Measurements from ENCODE around the gene SMAD3.
A peak's percentile ranks its signal among the peaks of the same experiment; 100 is the strongest.

The SMAD3 gene

DNA sequence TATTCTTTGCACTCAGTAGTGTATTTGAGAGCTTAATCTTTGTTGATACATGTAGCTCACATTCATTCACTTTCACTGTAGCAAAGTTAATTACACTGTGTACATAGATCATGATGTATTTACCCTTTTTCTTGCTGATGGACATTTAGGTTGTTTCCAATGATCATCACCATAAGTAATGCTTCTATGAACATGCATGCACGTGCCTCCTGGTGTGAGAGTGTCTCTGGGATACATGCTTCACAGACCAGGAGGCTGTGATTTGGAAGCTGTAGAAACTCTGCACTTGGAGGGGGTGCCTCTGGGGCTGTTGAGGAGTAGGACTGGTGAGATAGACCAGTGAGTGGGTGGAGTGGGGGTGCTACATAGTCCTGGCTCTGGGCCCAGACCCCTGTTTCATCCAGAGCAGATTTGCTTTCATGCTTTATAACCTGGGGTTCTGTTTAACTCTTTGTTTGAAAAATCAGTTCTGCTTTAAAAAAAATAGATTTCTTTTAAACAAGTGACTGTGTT, 18.2 kb upstream of the SMAD3 start:
- Mint-ChIP-seq H3K27me3 (no peaks in the 10 kb centered on the region), H3K4me3 (no peak overlapping the region), H3K9me3 (ENCODE audit: low read depth) (no peaks in the 10 kb centered on the region), H3K4me1 (ENCODE audit: low read depth) (peaks cover 18% of the 10 kb centered on the region), H3K27ac (no peak overlapping the region), H3K36me3 (no peaks in the 10 kb centered on the region)

DNA sequence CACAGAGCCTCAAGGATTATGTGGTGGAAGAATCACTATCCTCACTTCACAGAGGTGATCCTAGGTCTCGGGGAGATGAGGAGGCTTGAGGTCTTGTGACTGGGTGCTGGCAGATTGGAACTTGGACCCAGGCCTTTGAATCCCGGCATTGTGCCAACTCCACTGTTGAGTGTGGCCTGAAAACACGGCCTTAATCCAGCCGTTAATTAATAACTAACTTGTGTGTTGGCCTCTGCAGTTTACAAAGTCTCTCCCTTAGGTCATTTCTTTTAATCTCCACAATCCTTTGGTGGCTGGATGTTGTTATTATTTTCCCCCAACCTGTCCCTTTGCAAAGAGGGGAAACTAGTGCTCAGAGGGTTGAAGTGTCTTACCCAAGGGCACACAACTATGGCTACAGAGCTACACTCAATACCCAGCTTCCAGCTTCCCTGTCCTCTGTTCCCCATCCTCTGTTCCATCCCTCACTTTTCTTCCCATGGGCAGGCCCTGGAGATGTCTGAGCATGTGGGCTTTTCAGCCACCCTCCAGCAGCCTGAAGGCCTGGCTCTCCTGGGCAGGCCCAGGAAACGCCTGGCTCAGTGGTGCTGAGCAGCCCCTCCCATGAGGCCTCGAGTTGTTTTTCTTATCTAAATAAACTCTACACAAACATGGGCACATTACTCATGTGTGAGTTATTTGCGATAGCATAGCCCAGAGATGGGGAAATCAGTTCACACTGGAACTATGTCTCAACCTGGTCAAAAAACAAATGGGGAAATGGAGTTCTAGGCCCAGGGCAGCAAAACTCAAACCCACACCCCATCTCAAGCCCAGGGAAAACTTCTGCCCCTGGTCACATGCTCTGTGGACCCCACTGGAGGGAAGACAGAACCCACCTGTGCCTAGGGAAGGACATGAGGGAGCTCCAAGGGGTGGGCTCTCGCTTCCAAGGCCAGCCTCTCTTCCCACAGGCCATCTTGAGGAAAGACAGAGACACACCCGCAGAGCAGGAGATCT, 16.8 kb upstream of the SMAD3 start:
- no peaks in the 10 kb centered on the region for H3K9me3 Mint-ChIP-seq (ENCODE audit: low read depth)
- H3K36me3 Mint-ChIP-seq: no peaks in the 10 kb centered on the region
- H3K4me1 Mint-ChIP-seq (ENCODE audit: low read depth): peaks cover 8% of the 10 kb centered on the region
- H3K4me3 Mint-ChIP-seq: no peak overlapping the region
- H3K27ac Mint-ChIP-seq: no peak overlapping the region
- H3K27me3 Mint-ChIP-seq: no peaks in the 10 kb centered on the region

GRCh38 chr15:67049351-67050044, 15.9 kb upstream of the SMAD3 start:
- H3K4me3 Mint-ChIP-seq: no peak overlapping the region
- H3K9me3 Mint-ChIP-seq (ENCODE audit: low read depth): no peaks in the 10 kb centered on the region
- no peak overlapping the region for H3K27ac Mint-ChIP-seq
- H3K36me3 Mint-ChIP-seq: no peaks in the 10 kb centered on the region
- H3K27me3 Mint-ChIP-seq: no peaks in the 10 kb centered on the region
- H3K4me1 Mint-ChIP-seq (ENCODE audit: low read depth): peaks cover 8% of the 10 kb centered on the region

- no peaks in the 10 kb centered on the region for H3K9me3 Mint-ChIP-seq (ENCODE audit: low read depth)
- H3K4me3 Mint-ChIP-seq: no peak overlapping the region
- H3K27ac Mint-ChIP-seq: no peak overlapping the region
- H3K36me3 Mint-ChIP-seq: no peaks in the 10 kb centered on the region
- no peaks in the 10 kb centered on the region for H3K27me3 Mint-ChIP-seq
- H3K4me1 Mint-ChIP-seq (ENCODE audit: low read depth): peaks cover 11% of the 10 kb centered on the region
Measured at GRCh38 chr15:67050062-67050461, 15.3 kb upstream of the SMAD3 start.

GRCh38 chr15:67050522-67051087, 14.8 kb upstream of the SMAD3 start:
- Mint-ChIP-seq H3K27ac (no peak overlapping the region), H3K27me3 (no peaks in the 10 kb centered on the region), H3K4me1 (ENCODE audit: low read depth) (peaks cover 11% of the 10 kb centered on the region), H3K36me3 (no peaks in the 10 kb centered on the region), H3K9me3 (ENCODE audit: low read depth) (no peaks in the 10 kb centered on the region), H3K4me3 (no peak overlapping the region)

- Mint-ChIP-seq H3K36me3 (no peaks in the 10 kb centered on the region), H3K4me3 (no peak overlapping the region), H3K4me1 (ENCODE audit: low read depth) (peaks cover 13% of the 10 kb centered on the region), H3K9me3 (ENCODE audit: low read depth) (no peaks in the 10 kb centered on the region), H3K27ac (no peak overlapping the region), H3K27me3 (no peaks in the 10 kb centered on the region)
Measured at GRCh38 chr15:67051088-67052045, 14.0 kb upstream of the SMAD3 start.

- Mint-ChIP-seq H3K36me3 (no peaks in the 10 kb centered on the region), H3K27me3 (no peaks in the 10 kb centered on the region), H3K4me1 (ENCODE audit: low read depth) (peaks cover 14% of the 10 kb centered on the region), H3K27ac (no peak overlapping the region), H3K4me3 (no peak overlapping the region), H3K9me3 (ENCODE audit: low read depth) (no peaks in the 10 kb centered on the region)
Measured at GRCh38 chr15:67054676-67055075, 10.7 kb upstream of the SMAD3 start.

- Mint-ChIP-seq H3K4me3 (no peak overlapping the region), H3K27ac (no peak overlapping the region)
Measured at GRCh38 chr15:67059127-67059553, 6.3 kb upstream of the SMAD3 start.

DNA sequence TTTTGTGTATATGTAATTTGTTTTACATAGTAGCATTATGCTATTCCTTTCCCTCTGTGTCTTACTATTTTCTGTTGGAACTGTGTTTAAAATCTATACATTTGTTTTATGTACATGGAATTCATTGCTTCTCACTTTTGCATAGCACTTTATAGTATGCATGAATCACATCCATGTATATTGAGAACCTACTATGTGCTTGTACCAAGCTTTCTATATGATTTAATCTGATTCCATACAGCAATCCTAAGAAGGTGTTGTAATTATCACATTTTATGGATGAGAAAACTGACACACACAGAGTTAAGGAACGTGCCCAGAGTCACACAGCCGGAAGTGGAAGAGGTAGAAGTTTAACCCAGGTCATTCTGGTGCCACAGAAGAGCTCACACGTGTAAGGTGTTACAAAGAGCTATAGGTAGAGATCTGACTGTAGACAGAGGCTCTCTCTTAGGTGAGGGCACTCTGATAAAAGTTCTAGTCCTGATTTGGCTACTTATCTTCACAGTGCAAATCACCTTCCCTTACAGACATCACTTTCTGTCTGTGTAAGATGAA, 3.5 kb upstream of the SMAD3 start:
- Mint-ChIP-seq H3K36me3 (no peaks in the 10 kb centered on the region), H3K4me1 (ENCODE audit: low read depth) (peaks cover 13% of the 10 kb centered on the region)

More at GRCh38 chr15:67059127-67059553, 6.3 kb upstream of the SMAD3 start:
- H3K4me1 Mint-ChIP-seq (ENCODE audit: low read depth): peaks cover 13% of the 10 kb centered on the region
- H3K36me3 Mint-ChIP-seq: no peaks in the 10 kb centered on the region
- H3K27me3 Mint-ChIP-seq: no peaks in the 10 kb centered on the region
- no peaks in the 10 kb centered on the region for H3K9me3 Mint-ChIP-seq (ENCODE audit: low read depth)

DNA sequence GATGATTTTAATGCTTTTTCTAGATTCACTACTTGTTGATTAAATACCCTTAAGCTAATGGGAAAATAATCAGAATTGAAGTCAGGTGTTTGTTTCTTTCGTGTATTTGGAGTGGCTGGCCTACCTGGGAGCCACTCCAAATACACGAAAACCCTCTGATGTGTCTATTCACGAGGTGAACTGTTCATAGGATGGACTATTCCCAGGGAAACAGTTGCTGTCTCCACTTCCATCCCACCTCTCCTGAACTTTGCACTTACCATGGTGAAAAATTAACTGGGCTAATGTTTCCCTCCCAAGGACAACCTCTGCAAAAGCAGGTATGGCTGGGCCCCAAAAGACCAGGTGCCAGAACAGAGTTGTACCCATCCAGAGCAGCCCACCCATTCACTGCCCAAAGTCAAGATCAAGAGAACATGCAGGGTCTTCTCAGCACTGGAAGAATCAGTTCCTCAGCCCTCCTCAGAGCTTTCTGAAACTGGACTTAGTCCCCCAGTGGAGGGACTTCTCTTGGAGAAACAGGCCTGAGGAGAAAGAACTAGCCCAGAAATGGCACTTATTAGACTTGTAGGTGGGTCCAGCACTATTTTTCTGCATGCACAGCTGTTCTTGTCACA, 2.9 kb upstream of the SMAD3 start:
- no peak overlapping the region for H3K27ac Mint-ChIP-seq
- H3K9me3 Mint-ChIP-seq (ENCODE audit: low read depth): no peaks in the 10 kb centered on the region
- H3K4me1 Mint-ChIP-seq (ENCODE audit: low read depth): peaks cover 19% of the 10 kb centered on the region
- no peak overlapping the region for H3K4me3 Mint-ChIP-seq
- no peaks in the 10 kb centered on the region for H3K36me3 Mint-ChIP-seq
- H3K27me3 Mint-ChIP-seq: no peaks in the 10 kb centered on the region

More for the DNA sequence above, 3.5 kb upstream of the SMAD3 start:
- Mint-ChIP-seq H3K27me3 (no peaks in the 10 kb centered on the region), H3K27ac (no peak overlapping the region), H3K9me3 (ENCODE audit: low read depth) (no peaks in the 10 kb centered on the region), H3K4me3 (no peak overlapping the region)

- Mint-ChIP-seq H3K9me3 (ENCODE audit: low read depth) (no peaks in the 10 kb centered on the region), H3K27ac (peak overlapping the region; percentile 30), H3K4me1 (ENCODE audit: low read depth) (peaks cover 34% of the 10 kb centered on the region)
Measured at GRCh38 chr15:67063689-67064606, 1.5 kb upstream of the SMAD3 start.

GRCh38 chr15:67064607-67065530, 533 bp upstream of the SMAD3 start:
- peaks cover 41% of the 10 kb centered on the region for H3K4me1 Mint-ChIP-seq (ENCODE audit: low read depth)
- H3K9me3 Mint-ChIP-seq (ENCODE audit: low read depth): no peaks in the 10 kb centered on the region
- H3K4me3 Mint-ChIP-seq: peak overlapping the region; percentile 74
- H3K36me3 Mint-ChIP-seq: no peaks in the 10 kb centered on the region
- H3K27ac Mint-ChIP-seq: peak overlapping the region; percentile 41
- no peaks in the 10 kb centered on the region for H3K27me3 Mint-ChIP-seq

More at GRCh38 chr15:67063689-67064606, 1.5 kb upstream of the SMAD3 start:
- no peaks in the 10 kb centered on the region for H3K27me3 Mint-ChIP-seq
- peak overlapping the region; percentile 74 for H3K4me3 Mint-ChIP-seq
- no peaks in the 10 kb centered on the region for H3K36me3 Mint-ChIP-seq
